GM10266 (cell line): Measurements from ENCODE around the gene ACSF2.

ENCODE experiments used
- DNase-seq: peaks from one replicate; pipeline ENCODE4 v3.0.0; 2012; ENCODE audit errors: extremely low spot score
- CTCF ChIP-seq: IDR thresholded peaks from 2 replicates; pipeline ENCODE4 v1.5.1; 2012; ENCODE audit warnings: mild to moderate bottlenecking, low read depth; ENCODE audit not compliant: control insufficient read depth, insufficient read depth; ENCODE audit errors: missing control alignments

Gene ACSF2

GRCh38 chr17:50464121-50464520 lies 38.1 kb downstream of the ACSF2 start:
- TF ChIP-seq CTCF, result no peak
- peak; percentile 11 for DNase-seq

GRCh38 chr17:50464736-50465135 lies 38.7 kb downstream of the ACSF2 start:
- peak; percentile 15 for DNase-seq
- no peak for TF ChIP-seq CTCF

GRCh38 chr17:50465171-50465570 lies 39.2 kb downstream of the ACSF2 start:
- peak; percentile 12 for DNase-seq

GRCh38 chr17:50465635-50466034 lies 39.6 kb downstream of the ACSF2 start:
- TF ChIP-seq CTCF, result no peak
- peak; percentile 8 for DNase-seq

More at GRCh38 chr17:50465171-50465570, 39.2 kb downstream of the ACSF2 start:
- no peak for TF ChIP-seq CTCF

GRCh38 chr17:50466371-50467113 lies 40.5 kb downstream of the ACSF2 start:
- DNase-seq, result peak; percentile 11

GRCh38 chr17:50467114-50467854 lies 41.3 kb downstream of the ACSF2 start:
- no peak for TF ChIP-seq CTCF
- peak; percentile 37 for DNase-seq

More at GRCh38 chr17:50466371-50467113, 40.5 kb downstream of the ACSF2 start:
- no peak for TF ChIP-seq CTCF

- TF ChIP-seq CTCF, result no peak
- peak; percentile 35 for DNase-seq
These were observed 41.9 kb downstream of the ACSF2 start for GRCh38 chr17:50467855-50468303.
